HG03025 (cell line): ENCODE results near the gene CNTN4.
A peak's percentile ranks its signal among the peaks of the same experiment; 100 is the strongest.
"Not testable (repeated sequence)": the region's sequence is repeated elsewhere in the genome, so short reads cannot be mapped to it uniquely, and the experiment has no call there.

ENCODE experiments used
- ATAC-seq: cut with Tn5 transposase; IDR thresholded peaks from one replicate; pipeline ENCODE4 v1.9.1; 2021; ENCODE audit warnings: mild to moderate bottlenecking, moderate library complexity; ENCODE audit not compliant: unreplicated experiment, low FRiP score

The CNTN4 gene

GRCh38 chr3:2098398-2099027, at the start of gene CNTN4:
Gene CNTN4, plus strand, starts transcription at chr3:2098866.
- no peak for ATAC-seq

- ATAC-seq, result no peak
Measured at GRCh38 chr3:2061360-2061759, 37.3 kb upstream of the CNTN4 start.

DNA sequence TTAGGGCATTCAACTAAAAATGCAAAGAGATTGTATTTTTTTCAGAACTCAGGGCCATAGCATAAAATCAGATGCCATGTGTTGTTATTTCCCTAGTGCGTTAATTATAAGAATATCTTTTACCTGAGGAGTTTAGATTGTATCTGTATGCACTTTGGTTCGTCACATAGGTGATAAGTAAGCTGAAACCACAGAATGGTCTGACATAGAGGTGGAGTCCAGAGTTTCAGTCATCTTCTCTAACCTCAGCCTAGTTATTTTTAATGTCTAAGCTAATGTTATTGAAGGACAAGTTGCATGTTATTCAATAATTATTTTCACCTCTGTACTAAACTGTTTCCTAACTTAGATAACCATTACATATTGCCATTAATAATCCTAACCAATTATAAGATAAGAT, 27.1 kb upstream of the CNTN4 start:
- no peak for ATAC-seq

DNA sequence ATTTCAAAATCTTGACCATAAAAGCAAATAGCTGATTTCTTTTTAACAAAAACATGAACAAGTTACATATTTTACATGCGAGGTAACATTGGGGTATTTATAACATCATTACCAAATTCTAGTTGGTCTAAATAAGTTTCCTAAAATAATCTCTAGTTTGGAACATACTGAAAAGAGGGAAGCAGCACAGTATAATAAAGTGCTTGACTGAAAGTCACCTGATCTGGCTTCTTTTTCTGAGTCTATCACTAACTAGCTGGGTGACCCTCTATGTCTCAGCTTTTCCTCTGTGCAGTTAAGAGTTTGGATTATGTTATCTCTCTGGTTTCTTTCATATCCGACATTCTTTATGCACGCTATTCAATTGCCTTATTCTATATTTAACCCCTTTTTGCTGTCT, 19.8 kb upstream of the CNTN4 start:
- ATAC-seq, result no peak

GRCh38 chr3:2082871-2083480, 15.7 kb upstream of the CNTN4 start:
- ATAC-seq, result no peak

DNA sequence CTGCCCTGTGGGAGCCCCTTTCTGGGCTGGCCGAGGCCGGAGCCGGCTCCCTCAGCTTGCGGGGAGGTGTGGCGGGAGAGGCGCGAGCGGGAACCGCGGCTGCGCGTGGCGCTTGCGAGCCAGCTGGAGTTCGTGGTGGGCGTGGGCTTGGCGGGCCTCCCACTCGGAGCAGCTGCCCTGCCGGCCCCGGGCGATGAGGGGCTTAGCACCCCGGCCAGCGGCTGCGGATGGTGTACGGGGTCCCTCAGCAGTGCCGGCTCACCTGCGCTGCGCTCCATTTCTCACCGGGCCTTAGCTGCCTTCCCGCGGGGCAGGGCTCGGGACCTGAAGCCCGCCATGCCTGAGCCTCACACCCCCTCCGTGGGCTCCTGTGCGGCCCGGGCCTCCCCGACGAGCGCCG, 15.1 kb upstream of the CNTN4 start:
- ATAC-seq, result not testable (repeated sequence)

DNA sequence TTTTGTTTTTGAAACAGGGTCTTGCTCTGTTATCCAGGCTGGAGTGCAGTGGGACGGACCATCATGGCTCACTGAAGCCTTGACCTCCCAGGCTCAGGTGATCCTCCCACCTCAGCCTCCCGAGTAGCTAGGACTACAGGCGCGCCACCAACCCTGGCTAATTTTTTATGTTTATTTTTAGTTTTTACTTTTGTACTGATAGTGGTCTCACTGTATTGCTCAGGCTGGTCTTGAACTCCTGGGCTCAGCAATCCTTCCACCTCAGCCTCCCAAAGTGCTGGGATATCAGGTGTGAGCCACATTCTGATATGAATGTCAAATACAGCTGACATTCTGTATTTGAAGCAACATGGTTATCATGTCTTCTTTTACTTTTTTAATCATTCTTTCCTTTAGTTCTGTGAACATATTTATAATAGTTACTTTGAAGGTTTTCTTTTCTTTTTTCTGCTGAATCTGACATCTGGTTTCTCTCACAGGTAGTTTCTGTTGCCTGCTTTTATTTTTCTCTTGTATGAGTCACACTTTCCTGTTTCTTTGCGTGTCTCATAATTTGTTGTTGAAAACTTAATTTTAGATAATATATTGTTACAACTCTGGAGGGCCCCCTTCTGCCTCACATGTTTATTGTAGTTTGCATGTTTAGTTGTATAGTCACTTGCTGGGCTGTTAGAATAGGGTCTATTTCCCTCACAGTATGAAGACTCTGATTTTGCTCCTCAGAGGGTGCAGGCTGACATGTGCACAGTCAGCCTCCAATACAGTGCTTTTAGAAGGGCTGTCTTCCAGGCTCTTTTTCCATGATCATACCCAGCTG, 8.4 kb upstream of the CNTN4 start:
- no peak for ATAC-seq

DNA sequence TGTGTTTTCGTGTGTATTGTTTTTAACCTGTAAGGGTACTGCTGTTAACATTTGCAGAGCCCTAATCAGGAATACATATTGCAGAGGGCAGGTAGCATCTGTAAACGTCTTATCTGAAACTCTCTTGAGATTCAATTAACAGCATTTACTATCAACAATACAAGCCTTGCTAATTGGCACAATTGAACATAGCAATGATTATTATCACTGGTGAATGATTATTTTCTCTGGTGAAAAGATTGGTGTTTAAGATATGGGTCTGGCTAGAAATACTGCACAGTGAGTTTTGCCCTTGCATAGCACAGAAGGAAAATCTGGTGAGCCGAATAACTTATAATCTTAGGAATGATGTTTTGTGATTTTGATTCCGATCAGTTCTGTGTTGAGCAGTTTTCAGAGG, 5.9 kb upstream of the CNTN4 start:
- no peak for ATAC-seq

DNA sequence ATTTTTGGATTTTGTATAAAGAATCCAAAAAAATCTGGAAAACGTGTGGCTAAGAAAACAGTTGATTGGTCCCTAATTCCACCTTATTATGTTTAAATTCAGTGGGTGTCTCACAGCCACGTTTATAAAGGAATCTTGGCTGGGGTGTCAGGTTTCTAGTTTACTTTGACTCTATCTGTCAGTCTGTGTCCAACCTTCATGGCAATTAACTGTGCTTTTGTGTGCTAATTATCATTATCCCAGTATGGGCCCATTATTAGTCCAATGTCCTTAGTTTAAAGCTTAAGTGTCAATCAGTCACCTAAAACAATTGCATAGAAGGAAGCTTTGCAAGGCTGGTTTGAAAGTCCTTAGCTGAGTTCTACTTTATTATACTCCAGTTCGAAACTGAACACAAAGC, 3.7 kb upstream of the CNTN4 start:
- ATAC-seq, result no peak

GRCh38 chr3:2096216-2096615, 2.5 kb upstream of the CNTN4 start:
- no peak for ATAC-seq

GRCh38 chr3:2097641-2098191, 950 bp upstream of the CNTN4 start:
- ATAC-seq, result no peak

DNA sequence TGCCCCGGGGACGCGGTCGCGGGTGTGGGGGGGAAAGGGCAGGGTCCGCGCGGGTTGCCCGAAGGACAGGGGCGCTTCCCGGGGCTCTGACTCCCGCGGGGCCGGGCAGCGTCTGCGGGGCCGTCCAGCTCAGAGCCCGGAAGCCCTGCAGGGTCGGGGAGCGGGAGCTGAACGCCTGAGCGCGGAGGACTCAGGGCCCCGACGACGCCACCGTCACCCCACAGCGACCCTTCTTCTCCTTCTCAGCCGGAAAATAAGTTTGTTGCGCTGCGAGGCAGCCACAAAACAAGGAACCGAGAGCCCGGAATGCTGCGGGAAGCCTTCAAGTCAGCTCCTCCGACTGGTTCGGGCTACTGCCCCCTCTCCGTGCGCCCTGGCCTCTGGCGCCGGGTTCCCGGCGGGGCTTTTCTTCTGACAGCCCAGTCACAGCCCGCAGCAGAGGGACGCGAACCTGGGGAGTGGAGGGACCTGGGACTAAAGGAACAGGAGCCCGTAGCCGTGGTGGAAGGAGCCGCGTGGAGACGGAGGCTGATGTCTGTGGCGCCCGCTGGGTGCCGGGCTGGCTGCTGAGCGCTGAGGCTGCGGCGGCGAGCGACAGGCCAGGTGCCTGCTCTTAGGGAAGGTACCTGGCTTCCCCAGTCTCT, 484 bp downstream of the CNTN4 start:
- ATAC-seq, result no peak

GRCh38 chr3:2099779-2100191, 1.1 kb downstream of the CNTN4 start:
- no peak for ATAC-seq

DNA sequence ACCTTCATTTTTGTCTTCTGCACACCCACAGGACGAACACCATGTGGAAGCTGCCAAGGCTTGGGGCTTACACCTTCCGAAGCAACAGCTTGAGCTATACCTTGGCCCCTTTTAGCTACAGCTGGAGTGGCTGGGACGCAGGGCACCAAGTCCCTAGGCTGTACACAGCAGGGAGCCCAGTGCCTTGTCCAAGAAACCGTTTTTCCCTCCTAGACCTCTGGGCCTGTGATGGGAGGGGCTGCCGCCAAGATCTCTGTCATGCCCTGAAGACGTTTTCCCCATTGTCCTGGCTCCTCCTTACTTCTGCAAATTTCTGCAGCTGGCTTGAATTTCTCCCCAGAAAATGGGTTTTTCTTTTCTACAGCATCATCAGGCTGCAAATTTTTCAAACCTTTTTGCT, 7.8 kb downstream of the CNTN4 start:
- no peak for ATAC-seq

DNA sequence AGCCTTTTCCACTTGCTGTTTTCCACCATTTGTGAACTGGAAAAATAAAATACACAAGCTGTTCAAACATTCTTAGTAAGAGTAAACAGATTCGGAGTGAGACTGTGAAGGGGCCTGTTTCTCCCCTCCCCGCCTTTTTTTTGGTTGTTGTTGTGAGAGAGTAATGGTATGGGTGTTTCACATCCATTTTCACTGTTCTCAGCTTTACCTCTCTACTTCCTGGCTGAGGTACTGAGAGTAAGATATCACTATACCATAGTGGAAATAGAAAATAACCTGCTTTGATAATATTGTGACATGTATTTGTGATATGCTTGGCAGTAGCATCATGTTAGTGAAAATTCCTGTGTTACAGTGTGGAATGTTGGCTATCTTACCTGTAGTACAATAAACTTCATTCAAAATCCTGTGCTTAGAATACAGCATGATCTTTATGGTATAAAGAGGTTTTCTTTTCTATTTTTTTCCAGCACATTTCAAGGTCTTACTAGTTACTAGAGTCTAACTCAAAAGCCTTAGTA, 12.0 kb downstream of the CNTN4 start:
- ATAC-seq, result peak; percentile 61

- no peak for ATAC-seq
Measured at GRCh38 chr3:2114617-2115275, 16.1 kb downstream of the CNTN4 start.

- ATAC-seq, result no peak
Measured at GRCh38 chr3:2130726-2131125, 32.1 kb downstream of the CNTN4 start.

GRCh38 chr3:2133146-2133545, 34.5 kb downstream of the CNTN4 start:
- ATAC-seq, result no peak

- no peak for ATAC-seq
Measured at GRCh38 chr3:2137651-2138050, 39.0 kb downstream of the CNTN4 start.

DNA sequence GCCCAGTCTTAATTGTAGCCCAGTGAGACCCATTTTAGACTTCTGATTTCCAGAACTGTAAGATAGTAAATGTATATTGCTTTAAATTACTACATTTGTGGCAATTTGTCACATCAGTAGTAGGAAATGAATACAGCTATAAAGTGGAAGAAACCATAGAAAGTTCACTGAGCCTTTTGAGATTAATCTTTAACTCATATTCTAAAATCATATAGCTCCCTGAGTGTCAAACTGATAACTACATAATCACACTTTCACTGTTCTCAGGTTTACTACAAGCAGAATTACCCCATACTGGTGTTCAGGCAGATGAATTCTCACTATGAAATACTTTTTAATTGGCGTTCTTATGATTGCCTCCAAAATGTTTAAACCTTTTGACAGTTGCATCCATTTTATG, 42.8 kb downstream of the CNTN4 start:
- ATAC-seq, result no peak
